ENCODE measurements around the gene IMMP2L.

- TF ChIP-seq CTCF (IDR thresholded peaks at IDR 0.05) (no peak), POLR2A (IDR thresholded peaks at IDR 0.05) (no peak)
Observed at GRCh38 chr7:111088328-111088727, 474.0 kb downstream of the IMMP2L start.
